ENCODE data around the gene DOP1A. TPM values are rescaled to one million over a fixed set of nuclear protein-coding genes. Genes with fewer than 3 reads are reported as not detected.

Gene DOP1A, protein sequence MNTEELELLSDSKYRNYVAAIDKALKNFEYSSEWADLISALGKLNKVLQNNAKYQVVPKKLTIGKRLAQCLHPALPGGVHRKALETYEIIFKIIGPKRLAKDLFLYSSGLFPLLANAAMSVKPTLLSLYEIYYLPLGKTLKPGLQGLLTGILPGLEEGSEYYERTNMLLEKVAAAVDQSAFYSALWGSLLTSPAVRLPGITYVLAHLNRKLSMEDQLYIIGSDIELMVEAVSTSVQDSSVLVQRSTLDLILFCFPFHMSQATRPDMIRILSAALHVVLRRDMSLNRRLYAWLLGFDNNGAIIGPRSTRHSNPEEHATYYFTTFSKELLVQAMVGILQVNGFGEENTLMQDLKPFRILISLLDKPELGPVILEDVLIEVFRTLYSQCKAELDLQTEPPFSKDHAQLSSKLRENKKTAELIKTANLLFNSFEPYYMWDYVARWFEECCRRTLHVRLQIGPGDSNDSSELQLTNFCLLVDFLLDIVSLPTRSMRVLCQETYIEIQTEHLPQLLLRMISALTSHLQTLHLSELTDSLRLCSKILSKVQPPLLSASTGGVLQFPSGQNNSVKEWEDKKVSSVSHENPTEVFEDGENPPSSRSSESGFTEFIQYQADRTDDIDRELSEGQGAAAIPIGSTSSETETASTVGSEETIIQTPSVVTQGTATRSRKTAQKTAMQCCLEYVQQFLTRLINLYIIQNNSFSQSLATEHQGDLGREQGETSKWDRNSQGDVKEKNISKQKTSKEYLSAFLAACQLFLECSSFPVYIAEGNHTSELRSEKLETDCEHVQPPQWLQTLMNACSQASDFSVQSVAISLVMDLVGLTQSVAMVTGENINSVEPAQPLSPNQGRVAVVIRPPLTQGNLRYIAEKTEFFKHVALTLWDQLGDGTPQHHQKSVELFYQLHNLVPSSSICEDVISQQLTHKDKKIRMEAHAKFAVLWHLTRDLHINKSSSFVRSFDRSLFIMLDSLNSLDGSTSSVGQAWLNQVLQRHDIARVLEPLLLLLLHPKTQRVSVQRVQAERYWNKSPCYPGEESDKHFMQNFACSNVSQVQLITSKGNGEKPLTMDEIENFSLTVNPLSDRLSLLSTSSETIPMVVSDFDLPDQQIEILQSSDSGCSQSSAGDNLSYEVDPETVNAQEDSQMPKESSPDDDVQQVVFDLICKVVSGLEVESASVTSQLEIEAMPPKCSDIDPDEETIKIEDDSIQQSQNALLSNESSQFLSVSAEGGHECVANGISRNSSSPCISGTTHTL (N-terminal part only)
- total RNA-seq = 19.3 TPM

DNA sequence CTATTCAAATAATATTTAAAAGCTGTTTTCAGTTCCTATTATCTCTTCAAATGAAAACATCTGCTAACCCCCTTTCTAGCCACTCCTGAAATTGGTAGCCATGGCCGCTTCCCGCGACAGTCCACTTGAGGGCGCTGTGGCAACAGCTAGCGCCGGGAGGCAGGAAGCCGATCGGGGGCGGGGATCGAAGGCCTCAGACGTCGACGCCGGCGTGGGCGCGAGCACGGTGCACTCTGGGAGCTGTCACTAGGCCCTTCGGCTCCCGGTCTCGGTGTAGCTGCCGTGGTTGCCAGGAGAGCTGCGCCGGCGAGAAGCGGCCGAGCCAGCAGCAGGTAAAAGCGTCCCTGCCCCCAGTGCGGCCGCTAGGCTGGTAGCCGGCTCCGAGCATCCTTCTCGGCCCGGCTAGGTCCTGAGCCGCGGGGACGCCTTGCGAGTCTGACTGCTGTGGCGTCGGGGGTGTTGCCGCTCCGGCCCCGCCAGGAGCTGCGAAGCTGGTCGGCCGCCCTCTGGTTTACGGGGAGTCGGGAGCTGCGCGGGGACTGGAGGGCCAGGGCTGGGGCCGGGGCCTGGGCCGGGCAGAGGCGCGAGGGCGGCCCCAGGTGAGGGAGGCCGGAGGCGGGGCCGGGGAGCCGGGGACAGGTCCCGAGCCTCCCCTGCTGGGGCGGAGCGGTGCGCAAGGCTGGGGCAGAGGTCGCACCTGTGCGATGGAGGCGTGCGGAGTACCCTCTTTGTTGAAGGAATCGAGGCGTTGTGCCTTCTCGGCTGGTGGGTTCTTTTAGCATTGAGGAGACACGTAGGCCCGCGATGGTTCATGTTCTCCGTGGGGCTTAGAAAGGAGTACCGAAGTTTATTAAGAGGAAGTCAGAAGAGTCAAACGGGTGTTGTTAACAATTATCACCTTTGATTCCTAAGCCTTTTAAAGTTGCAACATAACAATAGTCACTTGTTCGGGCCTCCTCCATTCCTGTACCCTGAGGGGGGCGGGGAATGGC, at the start of gene DOP1A:
Gene DOP1A, plus strand, starts transcription at position 224 of the 992 bp plus-strand sequence. CDS start 29,307 bp downstream, outside the sequence.
- no peaks in the 10 kb centered on the region for H3K36me3 ChIP-seq (ENCODE audit: control insufficient read depth in 3 of 3, insufficient read depth in 3 of 3, low read length in 3 of 3)
- no peaks in the 10 kb centered on the region for H3K27me3 ChIP-seq (ENCODE audit: control insufficient read depth in 3 of 3, insufficient read depth in 3 of 3, low read length in 3 of 3)
- peak within 1 kb of the TSS; percentile 88 to 91 (median 89) for H3K9ac ChIP-seq (ENCODE audit: low read depth in 1 of 3, low read length in 3 of 3)
- peaks cover 7 to 15% (median 8%) of the 10 kb centered on the region in 3 donors for H3K4me1 ChIP-seq (ENCODE audit: control insufficient read depth in 3 of 3, insufficient read depth in 3 of 3, low read length in 3 of 3)
- peak within 1 kb of the TSS; percentile 80 for H3K27ac ChIP-seq (ENCODE audit: low read depth, low read length)
- peak within 1 kb of the TSS; percentile 84 to 90 (median 89) for H3K4me3 ChIP-seq (ENCODE audit: low read length in 3 of 3)
- no peaks in the 10 kb centered on the region for H3K9me3 ChIP-seq (ENCODE audit: control insufficient read depth in 3 of 3, low read length in 3 of 3)

DNA sequence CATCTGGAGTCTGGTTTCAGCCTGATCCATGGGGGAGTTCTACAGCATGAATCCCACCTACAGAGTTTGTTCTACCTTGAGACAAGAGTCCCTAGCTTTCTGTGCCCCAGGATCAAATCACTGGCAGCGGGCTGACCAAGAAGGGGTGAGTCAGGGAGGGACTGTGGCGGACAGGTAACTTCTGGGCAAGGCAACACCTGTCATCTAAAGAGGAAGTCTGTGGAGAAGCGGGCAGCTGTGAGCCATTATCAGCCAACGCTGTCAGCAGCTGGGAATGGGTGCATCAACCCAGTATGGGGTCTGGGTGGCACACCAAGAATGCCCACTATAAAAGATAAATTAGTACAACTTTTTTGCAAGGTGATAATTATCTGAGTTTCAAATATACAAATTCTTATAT, 47.7 kb upstream of the DOP1A start:
- Histone ChIP-seq H3K4me3 (ENCODE audit: low read length in 3 of 3) (no peak overlapping the region), H3K9me3 (ENCODE audit: control insufficient read depth in 3 of 3, low read length in 3 of 3) (no peaks in the 10 kb centered on the region), H3K9ac (ENCODE audit: low read depth in 1 of 3, low read length in 3 of 3) (no peak overlapping the region), H3K27me3 (ENCODE audit: control insufficient read depth in 3 of 3, insufficient read depth in 3 of 3, low read length in 3 of 3) (no peaks in the 10 kb centered on the region), H3K4me1 (ENCODE audit: control insufficient read depth in 3 of 3, insufficient read depth in 3 of 3, low read length in 3 of 3) (no peaks in the 10 kb centered on the region), H3K36me3 (ENCODE audit: control insufficient read depth in 3 of 3, insufficient read depth in 3 of 3, low read length in 3 of 3) (peaks cover 2 to 16% (median 16%) of the 10 kb centered on the region in 3 donors), H3K27ac (ENCODE audit: low read depth, low read length) (no peak overlapping the region)

DNA sequence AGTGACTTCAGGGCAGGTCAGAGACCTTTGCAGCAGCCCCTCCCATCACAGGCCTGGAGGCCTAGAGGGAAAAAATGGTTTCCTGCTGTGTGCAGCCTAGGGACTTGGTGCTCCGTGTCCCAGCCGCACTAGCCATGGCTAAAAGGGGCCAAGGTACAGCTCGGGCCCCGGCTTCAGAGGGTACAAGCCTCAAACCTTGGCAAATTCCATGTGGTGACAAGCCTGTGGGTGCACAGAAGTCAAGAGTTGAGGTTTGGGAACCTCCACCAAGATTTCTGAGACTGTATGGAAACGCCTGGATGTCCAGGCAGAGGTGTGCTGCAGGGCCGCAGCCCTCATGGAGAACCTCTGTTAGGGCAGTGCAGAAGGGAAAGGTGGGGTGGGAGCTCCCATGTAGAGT, 35.8 kb upstream of the DOP1A start:
- peaks cover 0 to 5% (median 0%) of the 10 kb centered on the region in 3 donors for H3K9me3 ChIP-seq (ENCODE audit: control insufficient read depth in 3 of 3, low read length in 3 of 3)
- no peak overlapping the region for H3K27ac ChIP-seq (ENCODE audit: low read depth, low read length)
- no peak overlapping the region for H3K9ac ChIP-seq (ENCODE audit: low read depth in 1 of 3, low read length in 3 of 3)
- H3K27me3 ChIP-seq (ENCODE audit: control insufficient read depth in 3 of 3, insufficient read depth in 3 of 3, low read length in 3 of 3) = no peaks in the 10 kb centered on the region
- H3K36me3 ChIP-seq (ENCODE audit: control insufficient read depth in 3 of 3, insufficient read depth in 3 of 3, low read length in 3 of 3) = peaks cover 0 to 12% (median 5%) of the 10 kb centered on the region in 3 donors
- H3K4me3 ChIP-seq (ENCODE audit: low read length in 3 of 3) = no peak overlapping the region
- no peaks in the 10 kb centered on the region for H3K4me1 ChIP-seq (ENCODE audit: control insufficient read depth in 3 of 3, insufficient read depth in 3 of 3, low read length in 3 of 3)

DNA sequence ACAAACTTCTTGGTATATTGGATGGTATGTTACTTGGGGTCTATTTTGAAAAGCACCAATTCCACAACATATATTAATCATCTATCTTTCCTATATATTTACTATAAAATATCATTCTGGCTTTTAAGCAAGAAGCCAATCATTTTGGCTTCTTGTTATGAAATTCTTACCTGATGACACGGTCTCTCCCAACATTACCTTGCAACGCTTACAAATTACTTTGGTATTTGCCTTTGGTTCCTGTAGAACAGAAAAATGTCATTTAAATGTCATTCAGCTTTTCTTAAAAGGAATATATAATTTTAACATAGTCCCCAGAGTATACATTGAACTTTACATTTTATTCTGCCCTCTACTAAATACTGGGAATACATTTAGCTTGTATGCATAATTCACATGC, 29.2 kb upstream of the DOP1A start:
- Histone ChIP-seq H3K36me3 (ENCODE audit: control insufficient read depth in 3 of 3, insufficient read depth in 3 of 3, low read length in 3 of 3) (no peaks in the 10 kb centered on the region), H3K9me3 (ENCODE audit: control insufficient read depth in 3 of 3, low read length in 3 of 3) (no peaks in the 10 kb centered on the region), H3K27me3 (ENCODE audit: control insufficient read depth in 3 of 3, insufficient read depth in 3 of 3, low read length in 3 of 3) (no peaks in the 10 kb centered on the region), H3K4me3 (ENCODE audit: low read length in 3 of 3) (no peak overlapping the region), H3K4me1 (ENCODE audit: control insufficient read depth in 3 of 3, insufficient read depth in 3 of 3, low read length in 3 of 3) (no peaks in the 10 kb centered on the region), H3K27ac (ENCODE audit: low read depth, low read length) (no peak overlapping the region), H3K9ac (ENCODE audit: low read depth in 1 of 3, low read length in 3 of 3) (no peak overlapping the region)

DNA sequence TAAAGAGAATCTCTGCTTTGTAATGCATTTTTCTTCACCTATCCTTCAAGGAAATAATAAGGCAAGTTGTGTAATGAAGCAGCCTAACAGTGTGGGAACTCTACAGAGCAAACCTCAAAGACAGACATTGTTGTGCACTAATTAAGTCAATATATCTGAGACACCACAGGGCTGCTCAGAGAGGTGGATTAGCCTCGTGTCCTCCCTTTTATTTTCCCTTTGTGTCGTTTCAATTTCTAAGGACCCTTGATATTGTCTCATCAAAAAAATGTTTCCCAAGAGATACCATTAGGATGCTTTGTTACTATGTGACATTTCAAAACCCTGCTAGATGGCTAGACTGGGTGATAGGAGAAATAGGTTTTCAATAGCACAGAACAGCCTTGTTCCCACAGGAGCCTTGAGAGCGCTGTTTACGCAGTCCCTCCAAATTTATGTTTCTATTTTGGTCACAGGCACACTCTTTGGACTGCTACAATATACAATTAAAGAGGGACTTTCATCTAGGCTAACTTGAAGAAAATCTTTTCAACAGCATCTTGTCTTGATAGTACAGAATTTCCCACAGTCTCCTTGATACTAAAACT, 24.9 kb upstream of the DOP1A start:
- Histone ChIP-seq H3K4me1 (ENCODE audit: control insufficient read depth in 3 of 3, insufficient read depth in 3 of 3, low read length in 3 of 3) (no peaks in the 10 kb centered on the region), H3K36me3 (ENCODE audit: control insufficient read depth in 3 of 3, insufficient read depth in 3 of 3, low read length in 3 of 3) (peaks cover 0 to 3% (median 0%) of the 10 kb centered on the region in 3 donors), H3K9ac (ENCODE audit: low read depth in 1 of 3, low read length in 3 of 3) (no peak overlapping the region), H3K27ac (ENCODE audit: low read depth, low read length) (no peak overlapping the region), H3K27me3 (ENCODE audit: control insufficient read depth in 3 of 3, insufficient read depth in 3 of 3, low read length in 3 of 3) (no peaks in the 10 kb centered on the region), H3K4me3 (ENCODE audit: low read length in 3 of 3) (no peak overlapping the region), H3K9me3 (ENCODE audit: control insufficient read depth in 3 of 3, low read length in 3 of 3) (no peaks in the 10 kb centered on the region)

DNA sequence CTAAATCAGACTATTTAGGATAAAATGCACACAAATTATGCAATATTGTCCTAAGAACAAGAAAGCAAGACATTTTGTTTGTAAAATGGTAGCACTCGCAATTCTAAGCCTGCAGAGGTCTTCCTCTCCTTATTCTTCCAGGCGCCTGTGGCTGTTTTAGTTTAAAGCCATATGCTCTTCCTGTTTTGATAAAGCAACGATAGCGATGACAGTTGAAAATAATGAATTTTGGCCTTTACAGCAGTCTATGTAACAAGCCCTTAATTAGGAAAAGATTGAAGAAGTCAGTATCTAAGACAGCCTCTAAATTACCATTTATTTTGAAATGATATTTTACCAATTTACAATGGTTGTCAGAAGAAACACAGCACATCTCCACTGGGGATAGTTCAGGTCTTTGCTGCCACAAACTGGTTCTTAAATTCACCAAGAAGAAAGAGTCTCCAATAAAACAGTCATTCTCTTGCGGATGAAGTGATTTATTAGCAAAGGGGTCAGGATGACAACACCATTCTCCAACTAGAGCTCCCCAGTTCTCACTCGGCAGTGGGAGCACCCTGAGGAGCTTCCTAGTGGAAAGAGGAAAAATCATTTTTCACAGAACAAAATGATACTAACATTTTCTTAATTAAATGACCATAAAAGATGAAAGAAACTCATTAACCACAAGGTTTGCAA, 23.2 kb upstream of the DOP1A start:
- Histone ChIP-seq H3K27me3 (ENCODE audit: control insufficient read depth in 3 of 3, insufficient read depth in 3 of 3, low read length in 3 of 3) (no peaks in the 10 kb centered on the region), H3K27ac (ENCODE audit: low read depth, low read length) (no peak overlapping the region), H3K36me3 (ENCODE audit: control insufficient read depth in 3 of 3, insufficient read depth in 3 of 3, low read length in 3 of 3) (peaks cover 0 to 3% (median 0%) of the 10 kb centered on the region in 3 donors), H3K4me3 (ENCODE audit: low read length in 3 of 3) (no peak overlapping the region), H3K9me3 (ENCODE audit: control insufficient read depth in 3 of 3, low read length in 3 of 3) (no peaks in the 10 kb centered on the region), H3K4me1 (ENCODE audit: control insufficient read depth in 3 of 3, insufficient read depth in 3 of 3, low read length in 3 of 3) (no peaks in the 10 kb centered on the region), H3K9ac (ENCODE audit: low read depth in 1 of 3, low read length in 3 of 3) (no peak overlapping the region)

DNA sequence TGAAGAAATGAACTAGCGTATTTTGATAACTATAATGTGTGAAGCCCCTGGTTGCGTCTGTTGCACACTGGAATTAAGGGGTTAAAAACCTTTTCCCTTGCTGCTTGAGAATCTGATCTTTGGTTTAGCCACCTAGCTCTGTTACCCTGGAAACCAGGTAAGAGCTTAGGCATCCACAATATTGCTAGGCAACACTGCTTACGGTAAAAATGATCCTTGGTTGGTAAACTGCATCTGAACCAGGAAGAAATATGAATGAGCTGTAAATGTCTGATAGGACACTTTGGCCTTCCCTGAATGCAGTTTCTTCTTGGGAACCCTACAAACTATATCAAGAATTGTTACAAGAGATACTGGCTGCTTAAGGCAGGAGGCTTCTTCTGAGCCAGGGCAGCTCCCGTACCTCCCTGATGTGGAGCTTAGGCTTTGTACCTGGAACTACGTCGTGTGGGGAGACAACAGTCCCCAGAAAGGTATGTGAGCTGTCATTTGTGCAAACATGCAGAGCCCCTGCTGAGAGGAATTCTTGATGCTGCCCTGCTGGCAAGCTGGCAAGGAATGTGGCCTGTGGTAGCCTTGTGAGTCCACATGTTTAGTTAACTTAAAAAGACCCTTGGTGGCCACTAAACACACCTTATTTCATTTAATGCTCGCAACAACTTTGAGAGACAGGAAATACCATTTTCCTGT, 20.3 kb upstream of the DOP1A start:
- Histone ChIP-seq H3K4me1 (ENCODE audit: control insufficient read depth in 3 of 3, insufficient read depth in 3 of 3, low read length in 3 of 3) (no peaks in the 10 kb centered on the region), H3K27me3 (ENCODE audit: control insufficient read depth in 3 of 3, insufficient read depth in 3 of 3, low read length in 3 of 3) (no peaks in the 10 kb centered on the region), H3K27ac (ENCODE audit: low read depth, low read length) (no peak overlapping the region), H3K9ac (ENCODE audit: low read depth in 1 of 3, low read length in 3 of 3) (no peak overlapping the region), H3K36me3 (ENCODE audit: control insufficient read depth in 3 of 3, insufficient read depth in 3 of 3, low read length in 3 of 3) (peaks cover 0 to 3% (median 0%) of the 10 kb centered on the region in 3 donors), H3K9me3 (ENCODE audit: control insufficient read depth in 3 of 3, low read length in 3 of 3) (no peaks in the 10 kb centered on the region), H3K4me3 (ENCODE audit: low read length in 3 of 3) (no peak overlapping the region)
